Suppressor macrophage (primary cell): Measurements from ENCODE around the gene UBASH3B.
A peak's percentile ranks its signal among the peaks of the same experiment; 100 is the strongest.

Experiments
- DNase-seq, 4 experiments: peaks; one replicate each; pipeline ENCODE4 v3.0.0-alpha.2; 2020 to 2022

UBASH3B gene

DNA sequence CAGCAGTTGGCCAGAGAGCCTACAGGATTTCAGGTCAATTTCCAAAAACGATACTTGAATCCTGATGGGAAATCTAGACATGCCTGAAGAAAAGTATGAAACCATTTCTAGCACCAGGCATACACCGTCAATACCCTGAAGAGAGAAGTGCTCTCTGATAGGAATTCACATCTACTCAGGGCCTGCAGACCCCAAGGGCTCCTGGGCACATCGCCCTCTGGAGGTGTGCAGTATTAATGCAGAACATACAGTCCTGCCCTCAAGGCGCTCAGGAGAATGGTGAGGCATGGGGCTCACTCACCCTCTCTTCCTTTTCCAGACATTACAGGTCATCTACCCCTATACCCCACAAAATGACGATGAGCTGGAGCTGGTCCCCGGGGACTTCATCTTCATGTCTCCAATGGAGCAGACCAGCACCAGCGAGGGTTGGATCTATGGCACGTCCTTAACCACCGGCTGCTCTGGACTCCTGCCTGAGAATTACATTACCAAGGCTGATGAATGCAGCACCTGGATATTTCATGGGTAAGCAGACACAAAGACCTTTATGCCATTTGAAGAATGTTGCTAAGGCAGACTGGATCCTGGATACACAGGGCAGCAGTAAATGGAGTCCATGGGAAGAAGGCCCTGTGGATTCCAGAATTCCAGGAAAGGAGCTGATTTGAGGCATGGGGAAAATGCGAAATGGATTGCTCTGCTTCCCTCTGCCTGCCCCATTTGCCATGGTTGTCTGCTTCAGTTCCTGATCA, 133.4 kb downstream of the UBASH3B start:
- DNase-seq: no peak

DNA sequence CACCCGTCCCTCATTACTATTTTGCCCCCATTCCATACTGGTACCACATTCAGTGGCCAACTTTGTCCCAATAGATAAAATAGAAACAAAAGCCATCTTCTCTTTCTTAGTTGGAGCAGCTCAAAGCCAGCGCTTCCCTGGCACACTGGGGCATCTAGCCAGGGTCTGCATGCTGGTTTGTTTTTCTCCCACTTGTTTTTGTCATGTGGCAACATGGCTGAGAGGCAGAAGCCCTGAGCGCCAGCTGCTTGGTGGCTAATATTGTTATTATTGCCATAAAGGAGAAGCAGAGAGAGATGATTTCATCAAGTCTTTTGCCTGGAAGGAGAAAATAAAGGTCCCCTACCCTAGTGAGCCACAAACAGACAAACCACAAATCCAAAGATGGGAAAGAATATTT, 134.4 kb downstream of the UBASH3B start:
- no peak for DNase-seq

DNA sequence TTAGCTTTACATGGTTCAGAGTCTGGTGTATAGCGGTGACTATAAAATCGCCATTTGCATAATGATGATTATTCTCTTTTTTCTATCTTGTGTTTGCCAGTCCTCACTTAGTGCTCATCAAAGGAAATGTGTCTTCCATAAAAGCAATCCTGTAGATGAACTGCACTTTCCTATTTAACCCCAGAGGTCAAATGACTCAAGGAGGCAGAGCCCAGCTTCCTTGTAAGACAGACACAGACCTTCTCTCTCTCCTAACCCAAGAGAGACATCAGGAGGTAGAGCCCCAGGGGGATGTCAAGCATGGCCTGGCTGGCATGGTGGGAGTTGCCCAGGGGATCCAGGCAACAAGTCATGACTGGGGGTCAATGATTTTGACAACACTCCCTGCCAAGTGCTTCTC, 135.9 kb downstream of the UBASH3B start:
- DNase-seq: no peak

DNA sequence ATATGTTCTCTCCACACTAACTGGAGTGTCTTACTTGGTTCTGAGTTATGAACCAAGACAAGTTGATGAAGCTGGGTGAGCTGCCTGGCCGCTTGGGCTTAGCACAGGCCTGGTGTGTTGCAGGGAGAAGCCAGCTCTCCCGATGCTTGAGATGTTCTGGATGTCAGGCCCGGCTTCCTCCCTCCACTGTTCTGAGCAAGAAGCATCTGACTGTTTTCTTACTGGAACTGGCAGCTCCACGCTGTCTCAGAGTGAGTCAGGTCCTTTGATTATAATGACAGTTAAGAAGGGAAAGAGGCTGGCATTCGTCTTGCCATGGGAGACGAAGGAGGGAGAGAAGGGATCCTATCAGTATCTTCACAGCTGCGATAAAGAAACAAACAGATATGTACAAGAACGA, 136.3 kb downstream of the UBASH3B start:
- DNase-seq: no peak

DNA sequence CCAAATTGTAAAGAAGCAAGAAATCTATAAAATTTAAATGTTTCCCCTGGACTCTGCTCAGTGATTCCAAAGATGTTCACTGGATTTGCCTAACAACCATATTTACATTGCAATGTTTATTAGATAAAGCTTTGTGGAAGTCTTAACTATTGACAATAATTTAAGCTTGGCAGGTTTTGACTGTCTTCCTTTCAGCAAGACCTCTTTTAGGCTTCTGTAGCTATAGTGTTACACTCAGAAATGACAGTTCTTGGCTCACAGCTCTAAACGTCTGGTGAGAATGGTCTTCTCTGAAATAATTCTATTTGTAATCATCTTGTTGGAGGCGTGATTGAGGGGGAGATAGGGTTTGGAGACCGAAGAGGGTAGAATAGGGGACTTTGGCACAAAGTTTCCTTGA, 138.0 kb downstream of the UBASH3B start:
- DNase-seq: no peak

DNA sequence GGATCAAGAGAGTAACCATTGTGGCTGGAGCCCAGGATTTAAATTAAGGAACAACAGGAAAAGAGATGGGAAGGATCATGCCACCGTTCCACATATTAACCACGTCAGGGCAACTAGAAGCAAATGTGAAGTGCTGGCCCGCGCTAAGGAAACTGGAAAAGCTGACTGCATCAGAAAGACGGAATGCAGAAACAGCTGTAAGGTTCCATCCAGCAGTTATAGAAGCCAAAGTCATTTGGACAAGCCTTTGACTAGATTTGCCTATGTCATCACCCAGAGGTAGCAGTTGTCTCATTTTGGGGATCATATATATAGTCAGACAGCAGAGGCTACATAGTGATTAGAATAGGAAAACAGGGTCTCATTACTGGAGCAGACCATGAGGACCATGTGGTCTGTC, 139.8 kb downstream of the UBASH3B start:
- DNase-seq: no peak

DNA sequence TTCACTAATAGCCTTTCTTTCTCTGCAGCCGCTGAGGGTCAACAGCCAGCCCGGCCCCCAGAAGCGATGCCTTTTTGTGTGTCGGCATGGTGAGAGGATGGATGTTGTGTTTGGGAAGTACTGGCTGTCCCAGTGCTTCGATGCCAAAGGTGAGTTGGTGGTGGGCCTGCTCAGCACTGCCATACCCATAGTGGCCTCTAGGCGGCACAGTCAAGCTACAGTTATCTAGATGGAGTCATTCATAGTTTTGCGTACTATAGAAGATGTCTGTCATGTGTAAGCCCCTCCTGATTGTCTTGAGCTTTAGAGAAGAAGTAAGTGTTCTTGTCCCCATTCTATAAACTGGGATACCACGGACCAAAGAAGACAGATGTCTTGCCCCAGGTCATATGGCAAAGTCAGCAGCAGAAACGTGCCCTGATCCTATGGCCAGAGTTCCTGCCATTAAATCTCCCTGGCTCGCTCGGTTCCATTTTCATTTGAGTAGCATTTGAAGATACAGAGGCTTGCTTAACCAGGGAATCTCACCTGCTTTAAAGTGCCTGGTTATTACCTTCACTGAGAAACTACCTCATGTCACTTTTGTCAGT, 140.7 kb downstream of the UBASH3B start:
- peak; percentile 61 to 75 (median 64) for DNase-seq

DNA sequence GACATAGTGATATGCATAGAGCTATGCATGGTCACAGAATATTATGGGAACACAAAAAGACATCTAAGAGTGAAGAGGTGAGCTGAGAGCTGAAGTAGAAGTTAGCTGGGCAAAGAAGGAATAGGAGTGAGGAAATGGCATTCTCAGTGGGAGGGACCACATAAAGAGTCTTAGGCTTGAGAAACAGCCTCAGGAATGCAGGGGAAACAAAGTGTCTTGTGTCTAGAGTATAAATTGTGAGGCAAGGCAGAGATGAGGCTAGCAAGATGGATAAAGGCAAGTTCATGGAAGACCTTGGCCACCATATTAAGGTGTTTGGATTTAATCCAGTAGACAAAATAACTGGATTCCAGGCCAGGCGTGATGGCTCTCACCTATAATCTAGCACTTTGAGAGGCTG, 142.1 kb downstream of the UBASH3B start:
- DNase-seq: peak in 2 of 4 experiments; percentile 34 to 43

DNA sequence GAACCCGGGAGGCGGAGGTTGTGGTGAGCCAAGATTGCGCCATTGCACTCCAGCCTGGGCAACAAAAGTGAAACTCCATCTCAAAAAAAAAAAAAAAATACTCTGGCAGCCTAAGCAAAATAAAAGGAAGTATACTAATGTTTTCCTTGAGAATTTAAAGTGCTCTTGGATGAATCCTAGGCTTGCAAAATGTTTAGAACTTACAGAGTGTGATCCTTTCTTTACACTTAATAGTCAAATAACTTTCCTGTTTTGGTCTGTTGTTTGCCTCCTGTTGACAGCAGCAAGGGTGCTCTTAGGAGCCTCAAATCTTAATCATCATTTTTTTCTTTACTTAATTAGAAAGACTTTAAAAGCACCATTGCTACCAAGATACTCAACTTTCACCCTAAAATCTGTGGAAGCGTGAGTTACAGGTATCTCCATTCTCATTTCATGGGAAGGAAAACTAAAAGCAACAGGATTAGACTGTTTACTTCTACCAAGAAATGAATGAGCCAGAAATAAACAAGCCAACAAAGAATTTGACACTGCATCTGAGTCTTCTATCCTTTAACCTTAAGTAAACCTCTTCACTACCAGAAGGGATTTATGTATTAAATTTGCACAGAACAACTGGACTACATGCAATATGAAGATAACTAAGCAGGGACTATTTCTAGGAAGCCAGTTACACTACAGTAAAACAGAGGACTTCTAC, 144.0 kb downstream of the UBASH3B start:
- peak in 2 of 4 experiments; percentile 48 to 54 for DNase-seq

DNA sequence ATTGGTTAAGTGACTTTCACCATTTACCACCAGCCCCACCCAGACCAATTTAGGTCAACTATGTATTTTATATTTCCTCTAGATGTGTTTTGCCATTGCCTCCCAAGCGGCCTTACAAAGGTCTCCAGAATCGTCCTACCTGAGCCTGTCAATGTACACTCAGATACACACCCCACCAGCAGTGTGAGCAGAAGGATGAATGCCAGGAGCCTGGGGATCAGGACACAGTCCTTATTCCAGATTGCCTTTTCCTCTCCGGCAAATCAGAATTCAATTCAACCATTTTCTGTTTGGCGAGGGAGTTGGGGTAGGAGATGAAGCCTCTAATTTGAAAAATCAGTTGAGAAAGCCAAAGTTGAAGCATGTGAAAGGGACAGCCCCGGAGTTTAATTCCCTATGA, 147.4 kb downstream of the UBASH3B start:
- no peak for DNase-seq

DNA sequence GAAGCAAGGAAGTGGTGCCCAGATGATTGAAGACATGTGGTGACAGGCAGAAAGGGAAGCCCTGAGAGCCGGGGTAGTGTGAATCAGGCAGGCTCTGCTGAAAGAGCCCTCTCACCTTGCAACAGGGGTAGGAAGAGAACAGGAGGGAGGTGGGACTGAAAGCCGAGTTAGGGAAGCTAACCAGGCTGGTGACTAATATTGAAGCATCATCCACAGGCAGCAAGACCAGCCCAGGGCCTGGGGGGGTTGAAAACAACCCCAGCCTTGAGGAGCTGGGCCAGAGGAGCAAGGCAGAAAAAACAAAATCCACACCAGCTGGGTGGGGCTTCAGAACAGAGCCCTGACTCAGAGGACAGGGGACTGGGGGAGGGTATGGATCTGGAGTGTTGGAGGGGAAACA, 147.8 kb downstream of the UBASH3B start:
- DNase-seq: peak in 3 of 4 experiments; percentile 31 to 59 (median 36)

DNA sequence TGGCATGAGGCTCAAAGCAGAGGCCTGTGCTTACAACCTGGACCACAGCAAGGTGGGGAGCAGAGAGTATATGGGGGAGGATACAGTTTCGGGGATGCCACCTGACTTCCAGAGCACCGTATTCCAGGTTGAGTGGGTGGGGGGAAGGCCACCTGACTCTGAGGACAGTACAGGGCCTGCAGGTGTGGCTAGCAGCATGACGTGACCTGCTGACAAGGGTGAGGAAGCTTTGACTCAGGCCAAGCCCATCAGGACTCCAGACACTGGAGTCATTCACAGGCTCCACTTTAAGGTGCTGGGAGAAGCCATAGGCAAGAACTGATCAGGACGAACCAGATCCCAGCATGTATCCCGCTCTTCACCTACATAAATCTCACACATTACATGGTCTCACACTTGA, 148.2 kb downstream of the UBASH3B start:
- DNase-seq: no peak

DNA sequence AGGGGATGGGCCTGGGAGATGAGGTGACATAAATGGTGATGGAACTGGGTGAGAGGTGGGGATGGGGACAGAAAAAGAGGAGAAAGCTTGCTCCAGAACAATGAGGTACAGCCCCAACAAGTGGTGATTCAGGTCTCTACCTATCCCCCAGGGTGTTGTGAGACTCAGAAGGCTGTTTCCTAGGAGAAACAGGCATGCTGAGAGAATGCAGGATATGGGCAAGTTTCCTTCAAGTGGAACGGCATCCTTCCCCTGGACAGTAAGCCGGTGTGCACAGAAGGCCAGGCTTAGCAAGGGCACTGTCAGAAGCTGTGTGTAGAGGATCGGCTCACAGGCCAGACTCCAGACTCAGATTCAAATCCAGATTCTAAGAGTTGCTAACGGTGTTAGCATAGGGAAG, 148.6 kb downstream of the UBASH3B start:
- DNase-seq: no peak

DNA sequence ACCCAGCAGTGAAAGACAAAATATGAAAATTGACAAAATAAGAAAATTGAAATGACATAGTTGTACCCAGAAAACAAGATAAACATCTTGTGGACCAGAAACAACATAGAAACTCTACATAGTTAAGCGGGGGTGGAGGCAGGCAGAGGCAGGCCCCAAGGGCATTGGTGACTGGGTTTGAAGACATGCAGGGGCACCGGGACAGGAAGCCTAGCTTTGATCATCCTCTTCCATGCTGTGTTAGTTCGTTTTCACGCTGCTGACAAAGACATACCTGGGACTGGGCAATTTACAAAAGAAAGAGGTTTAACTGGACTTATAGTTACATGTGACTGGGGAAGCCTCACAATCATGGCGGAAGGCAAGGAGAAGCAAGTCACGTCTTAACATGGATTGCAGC, 149.3 kb downstream of the UBASH3B start:
- DNase-seq: no peak

DNA sequence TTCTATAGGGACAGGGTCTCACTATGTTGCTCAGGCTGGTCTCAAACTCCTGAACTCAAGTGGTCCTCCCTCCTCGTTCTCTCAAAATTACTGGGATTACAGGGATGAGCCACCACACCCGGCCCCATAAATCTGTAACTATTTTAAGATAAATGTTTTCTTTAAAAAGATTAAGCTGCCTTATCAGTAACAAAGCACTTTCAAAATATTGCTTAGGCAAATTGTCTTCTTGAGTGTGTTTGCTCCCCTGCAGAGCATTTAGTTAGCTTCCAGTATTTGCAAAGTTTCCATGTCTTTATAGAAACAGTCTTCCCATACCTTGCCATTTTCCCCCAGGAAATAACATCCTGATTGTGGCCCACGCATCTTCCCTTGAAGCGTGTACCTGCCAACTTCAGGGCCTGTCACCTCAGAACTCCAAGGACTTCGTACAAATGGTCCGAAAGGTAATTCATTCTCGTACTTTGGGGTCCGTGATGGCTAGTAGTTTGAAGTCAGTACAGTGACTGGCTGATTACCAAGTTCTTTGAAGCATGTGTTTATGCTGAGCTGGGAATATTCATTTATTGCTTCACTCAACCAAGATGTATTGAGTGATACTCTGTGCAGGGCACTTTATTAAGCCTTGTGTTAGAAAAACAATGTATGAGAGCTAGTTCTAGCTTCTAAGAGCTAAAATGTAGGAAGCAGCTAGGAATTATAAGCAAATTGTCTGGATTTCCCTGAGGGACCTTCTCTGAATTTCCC, 152.4 kb downstream of the UBASH3B start:
- DNase-seq: peak in 1 of 4 experiments; percentile 24

DNA sequence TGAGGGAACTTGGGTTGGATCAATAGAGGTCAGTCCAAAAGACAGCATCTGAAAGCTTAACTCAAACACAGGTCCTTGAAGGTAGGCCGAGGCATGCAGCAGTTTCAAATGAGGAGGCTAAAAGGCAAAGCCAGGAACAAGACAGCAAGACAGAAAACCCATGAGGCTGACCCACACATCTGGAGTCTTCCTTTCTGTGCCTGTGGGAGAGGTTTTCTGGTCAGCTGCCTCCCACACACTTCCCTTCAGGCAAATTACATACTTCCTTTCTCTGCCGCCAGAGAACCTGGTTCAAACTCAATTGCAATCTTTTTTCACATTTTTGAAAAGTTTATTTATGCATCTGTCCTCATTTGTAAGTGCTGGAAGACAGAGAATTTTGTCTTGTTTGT, 153.0 kb downstream of the UBASH3B start:
- DNase-seq: peak; percentile 77 to 92 (median 87)

DNA sequence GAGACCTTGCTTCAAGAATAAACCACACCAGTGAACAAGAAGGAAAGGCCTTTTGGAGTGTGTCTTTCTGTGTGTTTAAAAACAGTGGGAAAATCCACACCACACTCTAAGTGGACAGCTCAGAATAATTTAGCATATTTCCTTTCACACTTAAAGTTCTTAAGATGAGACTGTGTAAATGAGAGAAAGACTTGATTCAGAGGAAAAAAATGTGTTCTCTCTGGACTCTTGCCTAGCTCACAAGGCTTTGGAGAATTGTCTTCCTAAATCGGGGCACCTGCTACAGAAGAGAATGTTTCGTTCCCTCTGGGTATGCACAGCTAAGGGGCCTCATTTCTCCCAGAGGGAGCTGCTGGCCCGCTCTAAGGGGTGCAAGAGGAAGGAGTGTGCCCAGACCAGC, 154.3 kb downstream of the UBASH3B start:
- no peak for DNase-seq

DNA sequence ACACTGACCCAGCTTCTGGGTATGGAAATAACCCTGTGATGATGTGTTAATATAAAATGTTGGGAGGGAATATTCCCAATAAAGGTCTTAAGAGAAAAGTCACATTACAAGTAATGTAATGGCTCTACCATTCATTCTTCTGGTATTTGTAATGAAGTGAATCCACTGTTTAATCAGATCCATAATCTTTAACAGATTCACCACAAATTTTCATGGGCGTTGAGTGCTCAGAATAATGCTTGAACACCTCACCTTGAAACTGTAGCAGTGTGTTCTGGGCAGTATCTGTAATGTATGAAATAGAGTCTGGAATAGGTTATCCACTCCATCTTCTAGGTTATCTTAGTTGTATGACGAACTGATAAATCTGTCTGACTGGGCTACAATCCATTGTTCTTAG, 156.2 kb downstream of the UBASH3B start:
- DNase-seq: no peak

DNA sequence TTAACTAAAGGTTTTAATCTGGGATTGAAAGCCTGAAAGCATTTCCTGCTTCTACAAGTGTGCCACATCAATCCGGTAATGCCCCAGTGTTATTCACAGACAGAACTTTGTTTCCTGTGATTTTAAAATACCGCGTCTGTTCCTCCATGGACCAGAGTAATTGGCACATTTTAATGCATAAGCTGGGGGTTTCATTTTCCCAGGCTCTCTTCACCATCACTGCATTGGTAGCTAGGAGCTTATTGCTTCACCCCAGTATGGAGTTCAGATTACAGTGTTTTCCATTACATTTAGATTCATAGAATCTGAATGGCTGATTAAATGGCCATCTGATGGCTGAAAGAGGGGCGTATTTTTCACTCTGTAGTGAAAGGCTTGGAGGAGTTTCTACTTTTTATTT, 157.1 kb downstream of the UBASH3B start:
- no peak for DNase-seq

DNA sequence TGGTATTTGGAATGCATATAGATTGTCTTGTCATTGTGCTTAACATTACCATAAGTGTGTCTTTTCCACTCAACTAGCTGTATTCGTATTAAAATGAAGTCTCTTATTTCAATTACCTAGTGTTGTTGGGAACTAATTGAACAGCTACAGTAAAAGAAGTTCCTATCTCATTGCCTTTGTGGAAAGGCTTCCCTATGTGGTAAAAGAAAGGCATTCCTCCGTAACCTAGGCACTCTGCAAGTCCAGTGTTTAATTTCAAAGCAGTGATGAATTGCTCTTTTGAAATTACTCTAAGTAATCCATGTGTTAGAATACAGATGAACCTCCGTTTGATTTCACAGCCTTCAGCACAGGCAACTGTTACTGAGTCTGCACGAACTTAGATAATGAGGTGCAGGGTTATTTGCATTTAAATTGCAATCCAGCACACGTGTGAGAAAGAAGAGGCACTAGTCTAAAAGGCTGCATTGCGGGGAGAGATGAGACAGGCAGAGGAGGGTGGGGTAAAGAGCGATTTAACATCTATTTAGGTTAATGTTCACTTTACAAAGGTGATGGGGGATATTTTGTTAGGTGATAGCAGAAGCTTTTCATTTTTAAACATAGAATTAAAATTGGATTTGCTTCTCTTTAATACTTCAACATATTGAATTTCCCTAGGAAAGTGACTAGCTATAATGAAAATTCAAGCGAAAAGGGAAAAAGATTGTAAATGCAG, 157.8 kb downstream of the UBASH3B start:
- DNase-seq: no peak

DNA sequence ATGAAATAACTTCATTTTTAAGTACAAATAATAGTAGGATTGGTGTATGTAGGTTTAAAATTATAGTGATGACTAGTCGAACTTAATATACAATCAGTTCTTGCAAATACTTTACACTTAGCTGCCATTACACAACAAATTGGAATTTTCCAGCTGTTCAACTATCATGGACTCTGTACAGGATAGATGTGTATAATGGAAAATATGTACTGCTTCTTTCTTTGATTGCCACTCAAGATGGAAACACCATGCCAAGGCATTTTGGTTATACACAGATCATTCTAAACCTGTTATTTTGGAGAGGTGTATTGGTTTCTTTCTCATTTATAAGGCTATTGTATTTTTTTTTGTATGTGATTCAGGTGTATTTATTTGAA, 158.4 kb downstream of the UBASH3B start:
- DNase-seq: no peak

DNA sequence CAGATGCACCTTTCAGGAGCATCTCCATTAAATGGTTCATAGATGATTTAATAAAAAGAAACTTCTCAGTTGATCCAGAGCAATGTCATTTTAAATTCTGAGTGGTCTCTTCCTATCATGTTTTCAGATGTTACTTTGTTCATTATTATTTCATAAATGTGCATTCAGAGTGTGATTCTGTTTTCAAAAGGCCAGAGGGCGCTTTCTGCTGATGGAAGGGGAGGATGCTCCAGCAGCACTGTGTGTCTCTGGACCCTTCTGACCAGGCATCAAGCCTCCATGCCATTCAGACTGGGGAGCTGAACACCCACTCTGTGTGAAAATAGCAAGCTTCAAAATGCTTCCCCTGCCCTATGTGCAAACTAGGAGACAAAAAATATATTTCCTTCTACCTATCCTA, 158.9 kb downstream of the UBASH3B start:
- DNase-seq: no peak

DNA sequence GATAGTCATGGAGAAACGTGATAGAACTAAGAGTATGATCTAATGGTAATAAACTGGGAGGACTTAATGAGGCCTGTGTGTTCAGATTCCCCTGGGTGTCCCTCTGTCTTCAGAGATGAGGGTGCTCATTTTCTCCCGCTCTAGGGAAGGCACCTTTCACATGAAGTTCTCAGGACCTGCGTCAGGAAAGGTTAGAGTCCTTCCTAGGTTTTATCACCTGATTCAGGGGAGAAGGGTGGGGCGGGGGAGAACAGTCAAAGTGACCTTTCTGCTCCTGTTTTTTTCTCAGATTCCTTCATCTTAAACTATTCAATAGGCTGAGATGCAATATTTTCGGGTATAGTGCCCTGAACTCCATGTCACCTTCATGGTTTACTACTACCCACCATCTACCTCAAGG, 160.4 kb downstream of the UBASH3B start:
- DNase-seq: no peak
